ENCODE data around the gene SPTLC2. TPM values are rescaled to one million over a fixed set of nuclear protein-coding genes. Genes with fewer than 3 reads are reported as not detected.

Gene SPTLC2
- total RNA-seq, 1 donor from 2014 or later = 27.3 TPM

GRCh38 chr14:77613201-77613600 lies 3.2 kb downstream of the SPTLC2 start:
- DNase-seq (ENCODE audit: low read depth, low spot score) = no peak
- peaks cover 3% of the 10 kb centered on the region for H3K36me3 Mint-ChIP-seq (ENCODE audit: low read depth)
- H3K27ac Mint-ChIP-seq (ENCODE audit: unreplicated experiment) = no peak overlapping the region
- H3K9me3 Mint-ChIP-seq = peaks cover 4% of the 10 kb centered on the region
- peak overlapping the region; percentile 62 for H3K4me3 Mint-ChIP-seq
- peaks cover 12% of the 10 kb centered on the region for H3K27me3 Mint-ChIP-seq (ENCODE audit: low read depth)
- TF ChIP-seq CTCF (conservative IDR thresholded peaks at IDR 0.05) = no peak
- peaks cover 24% of the 10 kb centered on the region for H3K4me1 Mint-ChIP-seq

DNA sequence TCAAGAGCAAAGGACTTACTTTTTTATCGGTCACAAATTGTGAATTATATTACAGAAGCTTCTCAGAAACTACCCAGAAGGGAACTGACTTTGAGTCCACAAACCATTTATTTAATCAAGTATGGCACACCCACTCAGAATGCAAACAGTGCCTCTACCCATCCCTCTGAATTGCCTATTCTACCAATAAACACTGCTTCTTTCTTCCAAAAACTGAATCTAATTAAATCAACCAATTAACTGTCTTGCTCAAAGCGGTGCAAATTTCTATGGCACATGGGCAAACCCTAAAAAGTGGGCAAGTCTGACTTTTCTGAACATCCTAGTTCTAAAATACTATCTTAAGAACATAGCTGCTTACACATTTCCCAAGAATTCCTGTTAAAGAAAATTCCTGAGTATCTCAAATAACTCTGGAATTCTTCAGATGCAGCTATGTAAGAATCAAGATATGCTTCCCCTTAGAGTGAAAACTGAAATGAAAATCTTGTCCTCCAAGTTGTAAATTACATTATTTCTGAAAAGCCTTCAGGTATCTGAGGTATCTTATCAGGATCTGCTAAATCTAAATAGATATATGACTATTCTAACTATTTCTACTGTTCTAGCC lies 4.3 kb downstream of the SPTLC2 start:
- no peak for TF ChIP-seq CTCF (conservative IDR thresholded peaks at IDR 0.05)

GRCh38 chr14:77610553-77610952 lies 5.9 kb downstream of the SPTLC2 start:
- no peak overlapping the region for H3K4me3 Mint-ChIP-seq
- TF ChIP-seq CTCF (conservative IDR thresholded peaks at IDR 0.05) = no peak
- H3K36me3 Mint-ChIP-seq (ENCODE audit: low read depth) = peaks cover 3% of the 10 kb centered on the region
- H3K9me3 Mint-ChIP-seq = no peaks in the 10 kb centered on the region
- DNase-seq (ENCODE audit: low read depth, low spot score) = no peak
- H3K4me1 Mint-ChIP-seq = peaks cover 20% of the 10 kb centered on the region
- H3K27me3 Mint-ChIP-seq (ENCODE audit: low read depth) = no peaks in the 10 kb centered on the region
- H3K27ac Mint-ChIP-seq (ENCODE audit: unreplicated experiment) = no peak overlapping the region

More for the DNA sequence above, 4.3 kb downstream of the SPTLC2 start:
- no peak for DNase-seq (ENCODE audit: low read depth, low spot score)
- Mint-ChIP-seq H3K27ac (ENCODE audit: unreplicated experiment) (no peak overlapping the region), H3K4me3 (no peak overlapping the region), H3K27me3 (ENCODE audit: low read depth) (peaks cover 4% of the 10 kb centered on the region), H3K4me1 (peaks cover 29% of the 10 kb centered on the region), H3K9me3 (peaks cover 4% of the 10 kb centered on the region), H3K36me3 (ENCODE audit: low read depth) (peaks cover 3% of the 10 kb centered on the region)

DNA sequence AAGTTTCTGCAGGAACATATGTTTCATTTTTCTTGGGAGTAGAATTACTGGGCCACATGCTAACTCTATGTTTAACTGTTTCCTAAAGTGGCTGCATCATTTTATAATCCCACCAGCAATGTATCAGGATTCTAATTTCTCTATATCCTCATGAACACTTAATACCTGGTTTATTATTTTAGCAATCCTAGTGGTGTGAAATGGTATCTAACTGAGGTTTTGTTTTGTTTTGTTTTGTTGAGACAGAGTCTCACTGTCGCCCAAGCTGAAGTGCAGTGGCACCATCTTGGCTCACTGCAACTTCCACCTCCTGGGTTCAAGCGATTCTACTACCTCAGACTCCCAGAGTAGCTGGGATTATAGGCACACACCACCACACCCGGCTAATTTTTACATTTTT lies 6.5 kb downstream of the SPTLC2 start:
- H3K36me3 Mint-ChIP-seq (ENCODE audit: low read depth) = peaks cover under 1% of the 10 kb centered on the region
- peak; percentile 31 for TF ChIP-seq CTCF (conservative IDR thresholded peaks at IDR 0.05)
- peaks cover 14% of the 10 kb centered on the region for H3K4me1 Mint-ChIP-seq
- DNase-seq (ENCODE audit: low read depth, low spot score) = no peak
- peak overlapping the region; percentile 23 for H3K4me3 Mint-ChIP-seq
- H3K27ac Mint-ChIP-seq (ENCODE audit: unreplicated experiment) = no peak overlapping the region
- no peaks in the 10 kb centered on the region for H3K27me3 Mint-ChIP-seq (ENCODE audit: low read depth)
- H3K9me3 Mint-ChIP-seq = no peaks in the 10 kb centered on the region

- Mint-ChIP-seq H3K4me1 (peaks cover 7% of the 10 kb centered on the region), H3K4me3 (no peak overlapping the region), H3K27ac (ENCODE audit: unreplicated experiment) (no peak overlapping the region), H3K27me3 (ENCODE audit: low read depth) (no peaks in the 10 kb centered on the region), H3K9me3 (no peaks in the 10 kb centered on the region), H3K36me3 (ENCODE audit: low read depth) (no peaks in the 10 kb centered on the region)
- no peak for DNase-seq (ENCODE audit: low read depth, low spot score)
- no peak for TF ChIP-seq CTCF (conservative IDR thresholded peaks at IDR 0.05)
These were observed 8.6 kb downstream of the SPTLC2 start for GRCh38 chr14:77607741-77608302.

All from neural crest cell (in vitro differentiated cells).